ENCODE results near the gene PCNT. TPM values are rescaled to one million over a fixed set of nuclear protein-coding genes. Genes with fewer than 3 reads are reported as not detected.

The PCNT gene
- total RNA-seq, 1 experiment from 2014 or later = 41.0 TPM

DNA sequence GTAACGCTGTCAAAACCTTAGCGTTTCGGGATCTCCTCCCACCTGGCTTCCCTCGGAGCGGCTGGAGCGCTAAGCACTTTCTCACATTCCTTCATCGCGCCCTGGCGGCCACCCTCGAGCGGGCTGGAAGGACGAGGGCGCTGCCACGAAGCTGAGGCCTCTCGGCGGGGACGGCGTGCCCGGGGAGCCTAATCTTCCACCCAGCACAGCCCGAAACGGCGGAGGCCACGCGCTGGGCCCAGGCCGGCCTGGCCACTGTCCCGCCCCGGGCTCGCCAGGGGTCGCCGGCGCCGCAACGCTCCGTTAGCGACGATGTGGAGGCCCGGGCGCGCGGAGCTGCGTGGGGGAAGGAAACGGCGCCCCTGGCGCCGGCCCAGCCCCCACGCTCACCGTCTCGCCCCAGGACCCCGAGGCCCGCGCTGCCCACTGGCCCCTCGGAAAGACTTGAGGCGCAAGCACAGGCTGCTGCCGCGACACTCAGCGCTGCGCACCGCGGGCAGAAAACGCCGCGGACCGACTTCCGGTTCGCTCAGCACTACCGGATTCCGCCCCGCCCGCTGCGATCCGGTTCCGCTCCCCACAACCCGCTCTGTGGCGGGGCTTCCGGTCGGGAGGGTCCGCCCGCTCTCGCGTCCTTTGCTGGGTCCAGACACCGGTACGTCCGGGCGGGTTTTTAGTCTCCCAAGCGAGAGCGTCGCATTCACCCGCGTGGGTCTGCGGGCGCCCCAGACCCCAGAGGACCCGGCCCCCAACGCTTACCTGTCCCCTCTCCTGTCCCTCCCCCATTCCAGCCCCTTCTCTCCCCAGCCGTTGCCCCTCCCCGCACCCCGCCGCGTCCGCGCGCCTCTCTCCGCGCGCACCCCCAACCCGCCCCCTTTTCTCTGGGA lies 38.0 kb upstream of the PCNT start, which contains the start of gene YBEY (continued):
- TF ChIP-seq ZNF423 (CRISPR knock-in tag; IDR thresholded peaks at IDR 0.05) (no peak), JUN (CRISPR knock-in tag; IDR thresholded peaks at IDR 0.05) (peak; percentile 50; the same call in 1 of the 2 replicates), NFATC4 (CRISPR knock-in tag; IDR thresholded peaks at IDR 0.05) (no peak), CREB1 (CRISPR knock-in tag; IDR thresholded peaks at IDR 0.05) (no peak), NFE2L1 (CRISPR knock-in tag; IDR thresholded peaks at IDR 0.05) (no peak), ZNF219 (CRISPR knock-in tag; IDR thresholded peaks at IDR 0.05; ENCODE audit: borderline replicate concordance) (0 out of 2 replicates have a peak, but pooled peaks have one; percentile 81), SP1 (CRISPR knock-in tag; conservative IDR thresholded peaks at IDR 0.05) (peak; percentile 81), CREM (CRISPR knock-in tag; IDR thresholded peaks at IDR 0.05) (no peak; the same call in 1 of the 2 replicates), IRF2 (CRISPR knock-in tag; IDR thresholded peaks at IDR 0.05; ENCODE audit: borderline replicate concordance, low read depth) (no peak), ZNF232 (CRISPR knock-in tag; IDR thresholded peaks at IDR 0.05) (0 out of 2 replicates have a peak, but pooled peaks have one; percentile 20), ZNF138 (CRISPR knock-in tag; conservative IDR thresholded peaks at IDR 0.05) (no peak), ESRRA (CRISPR knock-in tag; IDR thresholded peaks at IDR 0.05; ENCODE audit: borderline replicate concordance) (peak; percentile 71; the same call in 1 of the 2 replicates), ELF4 (CRISPR knock-in tag; IDR thresholded peaks at IDR 0.05; ENCODE audit: low read depth) (no peak; the same call in 1 of the 2 replicates)
- TF ChIP-seq, protein P1, sequence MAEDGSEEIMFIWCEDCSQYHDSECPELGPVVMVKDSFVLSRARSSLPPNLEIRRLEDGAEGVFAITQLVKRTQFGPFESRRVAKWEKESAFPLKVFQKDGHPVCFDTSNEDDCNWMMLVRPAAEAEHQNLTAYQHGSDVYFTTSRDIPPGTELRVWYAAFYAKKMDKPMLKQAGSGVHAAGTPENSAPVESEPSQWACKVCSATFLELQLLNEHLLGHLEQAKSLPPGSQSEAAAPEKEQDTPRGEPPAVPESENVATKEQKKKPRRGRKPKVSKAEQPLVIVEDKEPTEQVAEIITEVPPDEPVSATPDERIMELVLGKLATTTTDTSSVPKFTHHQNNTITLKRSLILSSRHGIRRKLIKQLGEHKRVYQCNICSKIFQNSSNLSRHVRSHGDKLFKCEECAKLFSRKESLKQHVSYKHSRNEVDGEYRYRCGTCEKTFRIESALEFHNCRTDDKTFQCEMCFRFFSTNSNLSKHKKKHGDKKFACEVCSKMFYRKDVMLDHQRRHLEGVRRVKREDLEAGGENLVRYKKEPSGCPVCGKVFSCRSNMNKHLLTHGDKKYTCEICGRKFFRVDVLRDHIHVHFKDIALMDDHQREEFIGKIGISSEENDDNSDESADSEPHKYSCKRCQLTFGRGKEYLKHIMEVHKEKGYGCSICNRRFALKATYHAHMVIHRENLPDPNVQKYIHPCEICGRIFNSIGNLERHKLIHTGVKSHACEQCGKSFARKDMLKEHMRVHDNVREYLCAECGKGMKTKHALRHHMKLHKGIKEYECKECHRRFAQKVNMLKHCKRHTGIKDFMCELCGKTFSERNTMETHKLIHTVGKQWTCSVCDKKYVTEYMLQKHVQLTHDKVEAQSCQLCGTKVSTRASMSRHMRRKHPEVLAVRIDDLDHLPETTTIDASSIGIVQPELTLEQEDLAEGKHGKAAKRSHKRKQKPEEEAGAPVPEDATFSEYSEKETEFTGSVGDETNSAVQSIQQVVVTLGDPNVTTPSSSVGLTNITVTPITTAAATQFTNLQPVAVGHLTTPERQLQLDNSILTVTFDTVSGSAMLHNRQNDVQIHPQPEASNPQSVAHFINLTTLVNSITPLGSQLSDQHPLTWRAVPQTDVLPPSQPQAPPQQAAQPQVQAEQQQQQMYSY (CRISPR knock-in tag; IDR thresholded peaks at IDR 0.05) = no peak
- TF ChIP-seq, protein P2, sequence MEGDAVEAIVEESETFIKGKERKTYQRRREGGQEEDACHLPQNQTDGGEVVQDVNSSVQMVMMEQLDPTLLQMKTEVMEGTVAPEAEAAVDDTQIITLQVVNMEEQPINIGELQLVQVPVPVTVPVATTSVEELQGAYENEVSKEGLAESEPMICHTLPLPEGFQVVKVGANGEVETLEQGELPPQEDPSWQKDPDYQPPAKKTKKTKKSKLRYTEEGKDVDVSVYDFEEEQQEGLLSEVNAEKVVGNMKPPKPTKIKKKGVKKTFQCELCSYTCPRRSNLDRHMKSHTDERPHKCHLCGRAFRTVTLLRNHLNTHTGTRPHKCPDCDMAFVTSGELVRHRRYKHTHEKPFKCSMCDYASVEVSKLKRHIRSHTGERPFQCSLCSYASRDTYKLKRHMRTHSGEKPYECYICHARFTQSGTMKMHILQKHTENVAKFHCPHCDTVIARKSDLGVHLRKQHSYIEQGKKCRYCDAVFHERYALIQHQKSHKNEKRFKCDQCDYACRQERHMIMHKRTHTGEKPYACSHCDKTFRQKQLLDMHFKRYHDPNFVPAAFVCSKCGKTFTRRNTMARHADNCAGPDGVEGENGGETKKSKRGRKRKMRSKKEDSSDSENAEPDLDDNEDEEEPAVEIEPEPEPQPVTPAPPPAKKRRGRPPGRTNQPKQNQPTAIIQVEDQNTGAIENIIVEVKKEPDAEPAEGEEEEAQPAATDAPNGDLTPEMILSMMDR (IDR thresholded peaks at IDR 0.05) = no peak
- TF ChIP-seq, protein P3, sequence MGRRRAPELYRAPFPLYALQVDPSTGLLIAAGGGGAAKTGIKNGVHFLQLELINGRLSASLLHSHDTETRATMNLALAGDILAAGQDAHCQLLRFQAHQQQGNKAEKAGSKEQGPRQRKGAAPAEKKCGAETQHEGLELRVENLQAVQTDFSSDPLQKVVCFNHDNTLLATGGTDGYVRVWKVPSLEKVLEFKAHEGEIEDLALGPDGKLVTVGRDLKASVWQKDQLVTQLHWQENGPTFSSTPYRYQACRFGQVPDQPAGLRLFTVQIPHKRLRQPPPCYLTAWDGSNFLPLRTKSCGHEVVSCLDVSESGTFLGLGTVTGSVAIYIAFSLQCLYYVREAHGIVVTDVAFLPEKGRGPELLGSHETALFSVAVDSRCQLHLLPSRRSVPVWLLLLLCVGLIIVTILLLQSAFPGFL (CRISPR knock-in tag; IDR thresholded peaks at IDR 0.05; ENCODE audit: borderline replicate concordance) = peak; percentile 10; the same call in 1 of the 2 replicates
- TF ChIP-seq, protein P4, sequence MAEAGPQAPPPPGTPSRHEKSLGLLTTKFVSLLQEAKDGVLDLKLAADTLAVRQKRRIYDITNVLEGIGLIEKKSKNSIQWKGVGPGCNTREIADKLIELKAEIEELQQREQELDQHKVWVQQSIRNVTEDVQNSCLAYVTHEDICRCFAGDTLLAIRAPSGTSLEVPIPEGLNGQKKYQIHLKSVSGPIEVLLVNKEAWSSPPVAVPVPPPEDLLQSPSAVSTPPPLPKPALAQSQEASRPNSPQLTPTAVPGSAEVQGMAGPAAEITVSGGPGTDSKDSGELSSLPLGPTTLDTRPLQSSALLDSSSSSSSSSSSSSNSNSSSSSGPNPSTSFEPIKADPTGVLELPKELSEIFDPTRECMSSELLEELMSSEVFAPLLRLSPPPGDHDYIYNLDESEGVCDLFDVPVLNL (CRISPR knock-in tag; IDR thresholded peaks at IDR 0.05; ENCODE audit: borderline replicate concordance, low read depth) = peak; percentile 68; the same call in 1 of the 2 replicates
- TF ChIP-seq, protein P5, sequence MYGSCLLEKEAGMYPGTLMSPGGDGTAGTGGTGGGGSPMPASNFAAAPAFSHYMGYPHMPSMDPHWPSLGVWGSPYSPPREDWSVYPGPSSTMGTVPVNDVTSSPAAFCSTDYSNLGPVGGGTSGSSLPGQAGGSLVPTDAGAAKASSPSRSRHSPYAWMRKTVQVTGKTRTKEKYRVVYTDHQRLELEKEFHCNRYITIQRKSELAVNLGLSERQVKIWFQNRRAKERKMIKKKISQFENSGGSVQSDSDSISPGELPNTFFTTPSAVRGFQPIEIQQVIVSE (CRISPR knock-in tag; IDR thresholded peaks at IDR 0.05; ENCODE audit: borderline replicate concordance) = no peak
- TF ChIP-seq, protein P6, sequence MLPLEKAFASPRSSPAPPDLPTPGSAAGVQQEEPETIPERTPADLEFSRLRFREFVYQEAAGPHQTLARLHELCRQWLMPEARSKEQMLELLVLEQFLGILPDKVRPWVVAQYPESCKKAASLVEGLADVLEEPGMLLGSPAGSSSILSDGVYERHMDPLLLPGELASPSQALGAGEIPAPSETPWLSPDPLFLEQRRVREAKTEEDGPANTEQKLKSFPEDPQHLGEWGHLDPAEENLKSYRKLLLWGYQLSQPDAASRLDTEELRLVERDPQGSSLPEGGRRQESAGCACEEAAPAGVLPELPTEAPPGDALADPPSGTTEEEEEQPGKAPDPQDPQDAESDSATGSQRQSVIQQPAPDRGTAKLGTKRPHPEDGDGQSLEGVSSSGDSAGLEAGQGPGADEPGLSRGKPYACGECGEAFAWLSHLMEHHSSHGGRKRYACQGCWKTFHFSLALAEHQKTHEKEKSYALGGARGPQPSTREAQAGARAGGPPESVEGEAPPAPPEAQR (CRISPR knock-in tag; IDR thresholded peaks at IDR 0.05) = no peak
- TF ChIP-seq, protein P7, sequence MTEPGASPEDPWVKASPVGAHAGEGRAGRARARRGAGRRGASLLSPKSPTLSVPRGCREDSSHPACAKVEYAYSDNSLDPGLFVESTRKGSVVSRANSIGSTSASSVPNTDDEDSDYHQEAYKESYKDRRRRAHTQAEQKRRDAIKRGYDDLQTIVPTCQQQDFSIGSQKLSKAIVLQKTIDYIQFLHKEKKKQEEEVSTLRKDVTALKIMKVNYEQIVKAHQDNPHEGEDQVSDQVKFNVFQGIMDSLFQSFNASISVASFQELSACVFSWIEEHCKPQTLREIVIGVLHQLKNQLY (CRISPR knock-in tag; IDR thresholded peaks at IDR 0.05) = peak; percentile 51; the same call in 1 of the 2 replicates
- TF ChIP-seq, protein P8, sequence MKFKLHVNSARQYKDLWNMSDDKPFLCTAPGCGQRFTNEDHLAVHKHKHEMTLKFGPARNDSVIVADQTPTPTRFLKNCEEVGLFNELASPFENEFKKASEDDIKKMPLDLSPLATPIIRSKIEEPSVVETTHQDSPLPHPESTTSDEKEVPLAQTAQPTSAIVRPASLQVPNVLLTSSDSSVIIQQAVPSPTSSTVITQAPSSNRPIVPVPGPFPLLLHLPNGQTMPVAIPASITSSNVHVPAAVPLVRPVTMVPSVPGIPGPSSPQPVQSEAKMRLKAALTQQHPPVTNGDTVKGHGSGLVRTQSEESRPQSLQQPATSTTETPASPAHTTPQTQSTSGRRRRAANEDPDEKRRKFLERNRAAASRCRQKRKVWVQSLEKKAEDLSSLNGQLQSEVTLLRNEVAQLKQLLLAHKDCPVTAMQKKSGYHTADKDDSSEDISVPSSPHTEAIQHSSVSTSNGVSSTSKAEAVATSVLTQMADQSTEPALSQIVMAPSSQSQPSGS (CRISPR knock-in tag; IDR thresholded peaks at IDR 0.05; ENCODE audit: borderline replicate concordance, low read depth) = no peak
